ENCODE results near the gene CCDC152. TPM values are rescaled to one million over a fixed set of nuclear protein-coding genes. Genes with fewer than 3 reads are reported as not detected.

Gene CCDC152, protein sequence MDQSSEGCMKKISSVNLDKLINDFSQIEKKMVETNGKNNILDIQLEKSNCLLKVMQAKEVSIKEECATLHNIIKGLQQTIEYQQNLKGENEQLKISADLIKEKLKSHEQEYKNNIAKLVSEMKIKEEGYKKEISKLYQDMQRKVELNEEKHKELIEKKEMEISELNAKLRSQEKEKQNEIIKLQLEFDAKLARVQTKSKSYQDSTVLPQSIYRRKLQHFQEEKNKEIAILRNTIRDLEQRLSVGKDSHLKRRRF
- 1 to 10 TPM; 3.5 to 4.2 TPM for total RNA-seq

DNA sequence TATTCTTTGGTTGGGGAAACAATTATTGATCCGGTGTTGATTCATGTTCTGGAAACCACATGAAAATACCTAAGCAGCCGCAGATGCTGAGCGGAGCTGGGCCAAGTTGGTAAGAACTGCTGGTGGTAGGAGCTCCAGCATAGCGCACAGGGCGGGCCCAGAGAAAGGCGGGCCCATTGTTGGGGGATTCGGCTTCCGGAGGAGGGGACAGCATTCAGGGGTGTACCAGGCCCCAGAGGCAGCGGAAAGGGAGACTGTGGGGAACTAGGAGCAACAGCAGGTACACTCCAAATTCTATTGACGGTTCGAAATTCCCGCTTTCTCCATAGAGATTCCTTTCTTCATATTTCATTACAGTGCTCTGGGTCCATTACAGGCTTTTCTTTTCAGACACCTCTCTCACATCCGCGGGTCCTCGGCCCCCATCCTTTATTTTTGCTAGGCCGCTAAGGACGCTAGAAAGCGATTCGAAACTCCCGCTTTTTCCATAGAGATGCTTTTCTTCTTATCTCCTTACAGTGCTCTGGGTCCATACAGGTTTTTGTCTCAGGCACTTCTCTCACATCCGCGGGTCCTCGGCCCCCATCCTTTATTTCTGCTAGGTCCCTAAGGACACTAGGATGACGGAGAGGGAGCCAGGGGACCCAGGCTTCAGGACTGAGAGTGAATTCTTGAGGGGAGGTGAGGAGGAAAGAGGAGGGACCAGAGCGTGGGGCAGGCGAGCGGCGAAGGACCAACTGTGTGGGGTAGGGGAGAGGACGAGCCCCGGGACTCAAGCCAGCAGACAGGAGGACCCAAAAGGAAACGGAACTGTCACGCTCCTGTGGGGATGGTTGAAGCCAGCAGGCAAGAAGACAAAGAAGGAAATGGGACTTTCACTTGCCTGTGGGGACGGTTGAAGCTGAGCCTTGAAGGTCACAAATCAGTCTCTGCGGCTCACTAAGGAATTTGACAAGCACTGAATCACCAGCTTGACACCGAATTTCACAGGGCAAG, at the start of gene CCDC152:
Gene CCDC152, plus strand, starts transcription at position 213 of the 996 bp plus-strand sequence. CDS start 2,304 bp downstream, outside the sequence.

DNA sequence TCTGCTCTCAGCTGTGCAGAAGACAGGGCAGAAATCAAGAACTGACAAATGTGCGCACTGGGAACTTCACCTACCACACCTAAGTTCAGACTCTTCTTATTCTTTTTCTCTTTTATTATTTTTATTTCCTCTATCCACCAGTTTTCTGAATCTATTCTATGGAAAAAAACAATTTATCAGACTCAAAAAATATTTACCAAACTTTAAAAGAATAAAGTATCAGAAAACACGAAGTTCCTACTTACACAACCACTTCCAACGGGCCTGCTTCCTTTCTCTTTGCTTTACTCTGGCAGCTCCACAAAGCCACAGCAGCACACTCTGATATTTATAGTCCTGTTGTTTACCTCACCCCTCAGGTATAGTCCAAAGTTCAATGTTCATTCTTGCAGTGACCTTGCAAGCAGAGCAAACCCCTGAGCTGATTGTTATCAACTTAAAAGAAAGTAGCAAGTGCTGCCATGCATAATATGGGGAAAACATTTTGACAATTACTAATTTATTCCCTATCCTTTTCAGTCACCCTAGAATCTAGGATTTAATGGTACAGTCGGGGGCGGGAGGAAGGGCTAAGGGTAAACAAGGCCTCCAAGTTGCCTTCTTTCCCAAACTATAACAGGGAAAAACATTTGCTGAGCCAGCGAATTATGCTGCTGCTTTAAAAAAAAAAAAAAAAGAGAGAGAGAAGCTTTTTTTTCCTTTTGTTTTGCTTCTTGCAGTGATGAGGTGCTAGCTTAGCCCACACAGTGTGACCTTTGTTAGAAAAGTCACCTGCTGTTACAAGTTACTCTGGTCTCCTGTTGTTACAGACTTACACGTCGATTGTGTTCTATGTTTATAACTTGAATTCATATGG, 55.2 kb downstream of the CCDC152 start, which contains the start of gene SELENOP:
Gene SELENOP, minus strand, starts transcription at position 302 of the 856 bp plus-strand sequence. CDS start 3,539 bp downstream, outside the sequence.

Other genes with a start within 250 kb of the CCDC152 start
- not detected for gene SELENOP, start 55.1 kb downstream of the CCDC152 start, total RNA-seq

All from activated naive CD4-positive, alpha-beta T cell treated with anti-CD3 and anti-CD28 coated beads, Interleukin-2, amount 10 ng/mL, durations not matched to agents 5 hours and 36 hours (primary cell).